B cell (primary cell): ENCODE measurements around the gene ALX3. TPM values are rescaled to one million over a fixed set of nuclear protein-coding genes. Genes with fewer than 3 reads are reported as not detected.

ENCODE experiments used
- ATAC-seq: fragments of 200-7000 bp; cut with Tn5 transposase; one replicate; pipeline ENCODE4 v1.10.0; 2021; ENCODE audit warnings: low read depth, mild to moderate bottlenecking, moderate number of reproducible peaks, moderate library complexity
- CTCF ChIA-PET: fragments of 350-600 bp; sonication (Branson Sonifier 250); formaldehyde crosslinking; loops from one replicate; lab custom pipeline; 2021; ENCODE audit warnings: antibody characterized with exemption, inconsistent platforms; lab: Charles Lee
- POLR2A ChIA-PET: fragments of 350-600 bp; sonication (Branson Sonifier 250); formaldehyde crosslinking; loops from one replicate; lab custom pipeline; 2021; ENCODE audit warnings: antibody characterized with exemption; lab: Charles Lee
- DNase-seq: peaks from one replicate; pipeline ENCODE4 v3.0.0; 2013
- H2AFZ ChIP-seq: 2 replicates; pipeline ENCODE4 v1.6.1; 2012; ENCODE audit warnings: mild to moderate bottlenecking, low read depth, low read length; ENCODE audit not compliant: insufficient read depth, poor library complexity, severe bottlenecking
- H3K27ac ChIP-seq, 2 donors: 1 replicate in 1 of 2; 2 replicates in 1 of 2; pipeline ENCODE4 v1.5.1; 2012 to 2013; ENCODE audit warnings: low read length in 2 of 2, mild to moderate bottlenecking in 2 of 2, moderate library complexity in 1 of 2
- H3K27me3 ChIP-seq, 4 experiments: fragments of 200-600 bp in 1 of 4; sonication (generic) in 1 of 4; replicated peaks in 1 of 4; 1 replicate in 2 of 4; 2 replicates in 2 of 4; pipeline versions ENCODE4 v1.6.1 to v1.7.0; 2013 to 2016; ENCODE audit warnings: low read length in 3 of 4, mild to moderate bottlenecking in 2 of 4, mixed read lengths in 1 of 4, moderate library complexity in 1 of 4; ENCODE audit not compliant: insufficient read depth in 4 of 4, control insufficient read depth in 3 of 4; ENCODE audit errors: control extremely low read depth in 1 of 4
- H3K36me3 ChIP-seq, 2 experiments: replicated peaks in 1 of 2; 1 replicate in 1 of 2; 2 replicates in 1 of 2; pipeline versions ENCODE4 v1.6.1 to v1.7.1; 2013; ENCODE audit warnings: low read length in 1 of 2; ENCODE audit not compliant: insufficient read depth in 2 of 2, control insufficient read depth in 1 of 2; ENCODE audit errors: control extremely low read depth in 1 of 2, extremely low read depth in 1 of 2
- H3K4me1 ChIP-seq, 2 donors: fragments of 200-600 bp in 1 of 2; sonication (generic) in 1 of 2; 1 replicate in 1 of 2; 2 replicates in 1 of 2; pipeline versions ENCODE4 v1.5.1 to v1.6.1; 2013 to 2017; ENCODE audit warnings: low read length in 2 of 2; ENCODE audit not compliant: control insufficient read depth in 2 of 2, insufficient read depth in 2 of 2
- H3K4me2 ChIP-seq: replicated peaks from 2 replicates; pipeline ENCODE3; 2012; ENCODE audit warnings: mild to moderate bottlenecking, low read depth, low read length; ENCODE audit not compliant: poor library complexity, severe bottlenecking
- H3K4me3 ChIP-seq, 5 experiments: fragments of 200-600 bp in 1 of 5; sonication (generic) in 1 of 5; 1 replicate in 3 of 5; 2 replicates in 2 of 5; pipeline versions ENCODE4 v1.5.1 to v1.7.0; 2011 to 2016; ENCODE audit warnings: low read length in 4 of 5, mild to moderate bottlenecking in 4 of 5, low read depth in 2 of 5, control low read depth in 1 of 5, moderate library complexity in 1 of 5; ENCODE audit not compliant: insufficient read depth in 1 of 5; ENCODE audit errors: control extremely low read depth in 1 of 5, extremely low read depth in 1 of 5
- H3K79me2 ChIP-seq: fragments of 200-600 bp; sonication (generic); one replicate; pipeline ENCODE4 v1.6.0; 2016; ENCODE audit warnings: low read length; ENCODE audit not compliant: control insufficient read depth, insufficient read depth
- H3K9ac ChIP-seq: fragments of 200-600 bp; sonication (generic); 2 replicates; pipeline ENCODE4 v1.6.1; 2017; ENCODE audit warnings: mild to moderate bottlenecking, low read length, moderate library complexity
- H3K9me3 ChIP-seq, 3 donors: one replicate each; pipeline versions ENCODE4 v1.6.1 to v1.7.1; 2013; ENCODE audit warnings: low read length in 2 of 3; ENCODE audit not compliant: control insufficient read depth in 2 of 3, insufficient read depth in 1 of 3; ENCODE audit errors: control extremely low read depth in 1 of 3
- H4K20me1 ChIP-seq: 2 replicates; pipeline ENCODE4 v1.6.0; 2012; ENCODE audit warnings: mild to moderate bottlenecking, low read length; ENCODE audit not compliant: insufficient read depth, control insufficient read depth, poor library complexity, severe bottlenecking
- H3K27ac Mint-ChIP-seq: one replicate; pipeline ENCODE4 v1.8.0; 2021; ENCODE audit warnings: mixed read lengths
- H3K27me3 Mint-ChIP-seq: one replicate; pipeline ENCODE4 v1.8.0; 2021; ENCODE audit warnings: mixed read lengths
- H3K4me1 Mint-ChIP-seq: one replicate; pipeline ENCODE4 v1.8.0; 2021; ENCODE audit warnings: mixed read lengths
- H3K4me3 Mint-ChIP-seq: one replicate; pipeline ENCODE4 v1.8.0; 2021; ENCODE audit warnings: mixed read lengths
- H3K9me3 Mint-ChIP-seq: one replicate; pipeline ENCODE4 v1.8.0; 2022; ENCODE audit warnings: mixed read lengths; ENCODE audit not compliant: insufficient read depth
- CTCF ChIP-seq: fragments of 200-600 bp; IDR thresholded peaks from one replicate; pipeline ENCODE4 v1.8.0; 2022; ENCODE audit warnings: antibody characterized with exemption, mild to moderate bottlenecking
- EZH2 ChIP-seq: IDR thresholded peaks from 2 replicates; pipeline ENCODE4 v1.6.1; 2012; ENCODE audit warnings: borderline replicate concordance, low read depth, mild to moderate bottlenecking, moderate library complexity, low read length; ENCODE audit not compliant: insufficient read depth, poor library complexity, severe bottlenecking
- WGBS: methylation state at CpG from one replicate; pipeline ENCODE4 v1.1.5; 2013; ENCODE audit warnings: missing lambda C conversion rate; ENCODE audit not compliant: insufficient coverage; 5-methylcytosine and 5-hydroxymethylcytosine counted together
- intact Hi-C: fragments of 100-400 bp; cut with micrococcal nuclease; formaldehyde crosslinking; loops from one replicate; pipeline ENCODE4 v1.10.0; 2022
- polyA plus RNA-seq: library from polyadenylated mRNA; depleted of rRNA; stranded (reverse); fragments of >200 nt; gene quantifications from 2 replicates; pipeline ENCODE4 v1.2.3, GENCODE V29; 2012
- total RNA-seq, 2 donors: library from RNA; stranded (reverse); fragments of 120-200 nt in 1 of 2; gene quantifications; 1 replicate in 1 of 2; 2 replicates in 1 of 2; pipeline versions ENCODE4 v1.2.3 to v1.2.4, GENCODE V29; 2013 to 2022

The ALX3 gene
- total and polyA plus RNA-seq, 2 donors (not counting 1 experiment from before 2014, with no cell fraction given) = not detected

- Histone ChIP-seq H3K36me3 (peaks cover 2 to 86% of the 10 kb centered on the region in 2 experiments), H3K4me1 (peaks cover 3 to 4% of the 10 kb centered on the region in 2 donors), H3K9ac (no peak overlapping the region), H3K27me3 (no peaks in the 10 kb centered on the region), H4K20me1 (no peaks in the 10 kb centered on the region), H2AFZ (no peak overlapping the region), H3K4me2 (no peak overlapping the region), H3K79me2 (no peaks in the 10 kb centered on the region), H3K27ac (no peak overlapping the region), H3K9me3 (no peaks in the 10 kb centered on the region), H3K4me3 (no peak overlapping the region)
- CTCF ChIA-PET = interaction anchor here (1.4 to 6.8 kb wide), 2 partner anchors 11 to 43 kb away, joined by 3 to 52 read pairs; no protein-coding TSS in a partner anchor
- intact Hi-C loops = loop anchor here (10.0 kb wide), 1 partner anchor 973 kb away; the partner anchor contains the start of gene WDR47
- no peak for ATAC-seq
- POLR2A ChIA-PET = no interaction called here
- DNase-seq = no peak
- TF ChIP-seq CTCF (no peak), EZH2 (no peak)
- Mint-ChIP-seq H3K4me1 (peaks cover 3% of the 10 kb centered on the region), H3K27ac (no peak overlapping the region), H3K27me3 (no peaks in the 10 kb centered on the region), H3K4me3 (no peak overlapping the region), H3K9me3 (no peaks in the 10 kb centered on the region)
- no CpG with 5 or more reads among the region's 3 CpGs for WGBS
Observed at GRCh38 chr1:110017792-110018191, 52.7 kb downstream of the ALX3 start.

- no peaks in the 10 kb centered on the region for H3K27me3 ChIP-seq
- TF ChIP-seq EZH2 = no peak
- no peak for TF ChIP-seq CTCF
- H3K9ac ChIP-seq = peak overlapping the region; percentile 46
- no peaks in the 10 kb centered on the region for H3K79me2 ChIP-seq
- peak overlapping the region; percentile 98 for H3K27ac Mint-ChIP-seq
- ATAC-seq (peak; percentile 72), DNase-seq (no peak)
- H3K27ac ChIP-seq = peak overlapping the region; percentile 93 to 94
- peaks cover 31% of the 10 kb centered on the region for H3K4me1 Mint-ChIP-seq
- intact Hi-C loops = loop anchor here (1.0 to 10.0 kb wide), 3 partner anchors 17 to 967 kb away; partner anchors contain the start of genes GNAI3 and WDR47
- no peaks in the 10 kb centered on the region for H3K9me3 ChIP-seq
- WGBS = 0% methylated on average over 1 of the region's 6 CpGs
- H3K4me3 Mint-ChIP-seq = peak overlapping the region; percentile 82
- peaks cover 25 to 27% of the 10 kb centered on the region in 2 donors for H3K4me1 ChIP-seq
- peak overlapping the region; percentile 40 for H2AFZ ChIP-seq
- H3K36me3 ChIP-seq = peaks cover 0 to 42% of the 10 kb centered on the region in 2 experiments
- ChIA-PET POLR2A (interaction anchor here (1.0 to 2.9 kb wide), 3 partner anchors 22 to 372 kb away, joined by 3 to 26 read pairs (median 6); partner anchors contain the start of genes AHCYL1 and STRIP1), CTCF (interaction anchor here (0.8 to 6.5 kb wide), 21 partner anchors 8 to 518 kb away, joined by 3 to 127 read pairs (median 5); partner anchors contain the start of genes AHCYL1, CYB561D1, GSTM1 and STRIP1)
- no peaks in the 10 kb centered on the region for H4K20me1 ChIP-seq
- no peaks in the 10 kb centered on the region for H3K9me3 Mint-ChIP-seq
- H3K27me3 Mint-ChIP-seq = no peaks in the 10 kb centered on the region
- peak overlapping the region; percentile 58 for H3K4me2 ChIP-seq
- H3K4me3 ChIP-seq = peak overlapping the region in 3 of 5 experiments; percentile 29 to 37 (median 32)
Observed at GRCh38 chr1:110012100-110012780, 58.2 kb downstream of the ALX3 start.
